DOHH2 (cell line): Measurements from ENCODE around the gene MFRP.

Experiments
- CTCF ChIP-seq: fragments of 200-600 bp; sonication (generic); IDR thresholded peaks from one replicate; pipeline ENCODE4 v1.5.1; 2014; ENCODE audit warnings: antibody characterized with exemption, mild to moderate bottlenecking, low read depth, low read length; ENCODE audit not compliant: poor library complexity, severe bottlenecking
- EZH2phosphoT487 ChIP-seq: fragments of 200-600 bp; sonication (generic); IDR thresholded peaks from 2 replicates; pipeline ENCODE4 v1.6.1; 2017; ENCODE audit warnings: borderline replicate concordance, mild to moderate bottlenecking, antibody characterized with exemption, low read length, moderate library complexity, mixed read lengths

GRCh38 chr11:119363851-119364590 lies 17.5 kb upstream of the MFRP start:
- TF ChIP-seq CTCF: no peak
- no peak for TF ChIP-seq EZH2phosphoT487
